HepG2 (cell line): ENCODE data around the gene GTF3A. TPM values are rescaled to one million over a fixed set of nuclear protein-coding genes. Genes with fewer than 3 reads are reported as not detected.

ENCODE experiments used
- ARNTL ChIP-seq: sonication (generic); formaldehyde crosslinking; IDR thresholded peaks from 2 replicates; pipeline ENCODE4 v1.4.0; 2020; ENCODE audit warnings: mild to moderate bottlenecking, missing genetic modification reagents
- BRD4 ChIP-seq: sonication (generic); formaldehyde crosslinking; IDR thresholded peaks from 2 replicates; pipeline ENCODE4 v1.4.0; 2020; ENCODE audit warnings: missing genetic modification reagents
- KLF16 ChIP-seq, 2 experiments: sonication (generic) in 1 of 2; formaldehyde crosslinking in 1 of 2; IDR thresholded peaks; 2 replicates each; pipeline versions ENCODE4 v1.6.1 to v1.8.0; 2016 to 2023; ENCODE audit warnings: missing genetic modification reagents in 2 of 2, missing compliant biosample characterization in 1 of 2
- NR2F6 ChIP-seq, 2 experiments: IDR thresholded peaks; 2 replicates each; pipeline ENCODE4 v1.6.1; 2016; ENCODE audit warnings: antibody characterized with exemption in 1 of 2, mild to moderate bottlenecking in 1 of 2
- PAF1 ChIP-seq: IDR thresholded peaks from 2 replicates; pipeline ENCODE4 v1.6.1; 2016; ENCODE audit warnings: missing genetic modification reagents, missing compliant biosample characterization
- SALL1 ChIP-seq: sonication (generic); formaldehyde crosslinking; IDR thresholded peaks from 2 replicates; pipeline ENCODE4 v1.8.0; 2022; ENCODE audit warnings: mild to moderate bottlenecking, missing genetic modification reagents
- SOX13 ChIP-seq, 3 experiments: fragments of 450-650 bp in 1 of 3; sonication (generic) in 1 of 3; formaldehyde crosslinking in 1 of 3; IDR thresholded peaks in 2 of 3; conservative IDR thresholded peaks in 1 of 3; 2 replicates each; pipeline versions ENCODE4 v1.5.0 to v1.6.1; 2016 to 2020; ENCODE audit warnings: antibody characterized with exemption in 1 of 3, mild to moderate bottlenecking in 1 of 3, missing compliant biosample characterization in 1 of 3, missing genetic modification reagents in 1 of 3, moderate library complexity in 1 of 3
- SOX6 ChIP-seq, 2 experiments: fragments of 450-650 bp in 1 of 2; sonication (generic) in 1 of 2; formaldehyde crosslinking in 1 of 2; IDR thresholded peaks; 2 replicates each; pipeline versions ENCODE4 v1.4.0 to v1.6.1; 2017 to 2020; ENCODE audit warnings: antibody characterized with exemption in 1 of 2, mild to moderate bottlenecking in 1 of 2, missing genetic modification reagents in 1 of 2
- ZFP1 ChIP-seq: IDR thresholded peaks from 2 replicates; pipeline ENCODE4 v1.6.1; 2016
- ZNF263 ChIP-seq: sonication (generic); formaldehyde crosslinking; IDR thresholded peaks from 2 replicates; pipeline ENCODE4 v1.4.0; 2020; ENCODE audit warnings: missing genetic modification reagents
- ZNF570 ChIP-seq: sonication (generic); formaldehyde crosslinking; IDR thresholded peaks from 2 replicates; pipeline ENCODE4 v1.4.0; 2020; ENCODE audit warnings: mild to moderate bottlenecking, missing genetic modification reagents, borderline replicate concordance
- ZNF615 ChIP-seq: sonication (generic); formaldehyde crosslinking; IDR thresholded peaks from 2 replicates; pipeline ENCODE4 v1.5.0; 2020; ENCODE audit warnings: mild to moderate bottlenecking, missing genetic modification reagents, borderline replicate concordance
- ZNF644 ChIP-seq: IDR thresholded peaks from 2 replicates; pipeline ENCODE4 v1.6.1; 2016; ENCODE audit warnings: low read depth
- ZNF703 ChIP-seq: sonication (generic); formaldehyde crosslinking; IDR thresholded peaks from 2 replicates; pipeline ENCODE4 v1.5.1; 2020; ENCODE audit warnings: missing genetic modification reagents, mild to moderate bottlenecking, moderate library complexity, borderline replicate concordance
- ZSCAN29 ChIP-seq: sonication (generic); formaldehyde crosslinking; conservative IDR thresholded peaks from 2 replicates; pipeline ENCODE4 v1.4.0; 2020; ENCODE audit warnings: mild to moderate bottlenecking, missing genetic modification reagents
- polyA plus RNA-seq, 8 experiments: library from polyadenylated mRNA; depleted of rRNA in 3 of 8; stranded (reverse) in 7 of 8; unstranded in 1 of 8; fragments of >200 nt; fragmentation: Illumina TruSeq in 4 of 8; extraction: Trizol in 4 of 8; gene quantifications; 2 replicates each; pipeline versions ENCODE4 v1.2.1 to v1.2.3, GENCODE V29; 2011 to 2016; ENCODE audit warnings: low read depth in 4 of 8, missing spikeins in 1 of 8, mixed read lengths in 1 of 8; ENCODE audit not compliant: insufficient read depth in 1 of 8
- total RNA-seq, 5 experiments: library from RNA; depleted of rRNA; stranded (reverse); fragments of >200 nt; fragmentation: Illumina TruSeq; extraction: Trizol; gene quantifications; 2 replicates each; pipeline ENCODE4 v1.2.3, GENCODE V29; 2016; ENCODE audit warnings: low read depth in 1 of 5
- TF ChIP-seq, protein P1 (sequence below): IDR thresholded peaks from 2 replicates; pipeline ENCODE4 v1.4.0; 2020; ENCODE audit warnings: mild to moderate bottlenecking, missing genetic modification reagents
- TF ChIP-seq, protein P2 (sequence below): IDR thresholded peaks from 2 replicates; pipeline ENCODE4 v1.6.1; 2016; ENCODE audit warnings: missing compliant biosample characterization, missing genetic modification reagents, borderline replicate concordance
- TF ChIP-seq, protein P3 (sequence below): sonication (generic); formaldehyde crosslinking; IDR thresholded peaks from 2 replicates; pipeline ENCODE4 v1.4.0; 2020; ENCODE audit warnings: missing genetic modification reagents, borderline replicate concordance

Gene GTF3A
- total and polyA plus RNA-seq, 2 of the 13 experiments (the other 11 are each of a cell fraction or from before 2014, with no cell fraction given) = 42.1 to 176 TPM

DNA sequence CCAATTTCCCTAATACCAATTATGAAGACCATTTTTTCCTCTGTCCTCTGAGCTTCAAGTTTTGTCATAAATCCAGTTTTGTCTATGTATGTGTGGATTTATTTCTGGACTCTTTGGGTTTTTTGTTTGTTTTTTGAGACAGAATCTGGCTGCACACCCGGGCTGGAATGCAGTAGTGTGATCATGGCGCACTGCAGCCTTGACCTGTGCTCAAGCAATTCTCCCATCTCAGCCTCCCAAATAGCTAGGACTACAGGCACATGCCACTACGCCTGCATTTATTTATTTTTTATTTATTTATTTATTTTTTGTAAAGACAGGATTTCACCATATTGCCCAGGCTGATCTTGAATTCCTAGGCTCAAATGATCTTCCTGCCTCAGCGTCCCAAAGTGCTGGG, 45.3 kb upstream of the GTF3A start (continued):
- TF ChIP-seq SOX13 (IDR thresholded peaks at IDR 0.05) (no peak), SOX13 (CRISPR knock-in tag; conservative IDR thresholded peaks at IDR 0.05 in 1 of 2, IDR thresholded peaks at IDR 0.05 in 1 of 2) (0 out of 4 replicates have a peak, but pooled peaks of 1 of the 2 experiments have one; percentile 13), ZNF615 (CRISPR knock-in tag) (no peak), NR2F6 (IDR thresholded peaks at IDR 0.05) (peak; percentile 38), NR2F6 (CRISPR knock-in tag; IDR thresholded peaks at IDR 0.05) (peak; percentile 54; the same call in 1 of the 2 replicates), ZFP1 (no peak), ZNF644 (CRISPR knock-in tag) (0 out of 2 replicates have a peak, but pooled peaks have one; percentile 18), BRD4 (no peak), PAF1 (CRISPR knock-in tag) (no peak), ARNTL (no peak), SOX6 (IDR thresholded peaks at IDR 0.05) (no peak), SOX6 (CRISPR knock-in tag; IDR thresholded peaks at IDR 0.05) (no peak), ZNF703 (CRISPR knock-in tag) (no peak), ZSCAN29 (CRISPR knock-in tag) (no peak), KLF16 (CRISPR knock-in tag; IDR thresholded peaks at IDR 0.05) (no peak), ZNF263 (CRISPR knock-in tag) (no peak), ZNF570 (CRISPR knock-in tag) (no peak), SALL1 (CRISPR knock-in tag) (peak; percentile 41)
- TF ChIP-seq, protein P1, sequence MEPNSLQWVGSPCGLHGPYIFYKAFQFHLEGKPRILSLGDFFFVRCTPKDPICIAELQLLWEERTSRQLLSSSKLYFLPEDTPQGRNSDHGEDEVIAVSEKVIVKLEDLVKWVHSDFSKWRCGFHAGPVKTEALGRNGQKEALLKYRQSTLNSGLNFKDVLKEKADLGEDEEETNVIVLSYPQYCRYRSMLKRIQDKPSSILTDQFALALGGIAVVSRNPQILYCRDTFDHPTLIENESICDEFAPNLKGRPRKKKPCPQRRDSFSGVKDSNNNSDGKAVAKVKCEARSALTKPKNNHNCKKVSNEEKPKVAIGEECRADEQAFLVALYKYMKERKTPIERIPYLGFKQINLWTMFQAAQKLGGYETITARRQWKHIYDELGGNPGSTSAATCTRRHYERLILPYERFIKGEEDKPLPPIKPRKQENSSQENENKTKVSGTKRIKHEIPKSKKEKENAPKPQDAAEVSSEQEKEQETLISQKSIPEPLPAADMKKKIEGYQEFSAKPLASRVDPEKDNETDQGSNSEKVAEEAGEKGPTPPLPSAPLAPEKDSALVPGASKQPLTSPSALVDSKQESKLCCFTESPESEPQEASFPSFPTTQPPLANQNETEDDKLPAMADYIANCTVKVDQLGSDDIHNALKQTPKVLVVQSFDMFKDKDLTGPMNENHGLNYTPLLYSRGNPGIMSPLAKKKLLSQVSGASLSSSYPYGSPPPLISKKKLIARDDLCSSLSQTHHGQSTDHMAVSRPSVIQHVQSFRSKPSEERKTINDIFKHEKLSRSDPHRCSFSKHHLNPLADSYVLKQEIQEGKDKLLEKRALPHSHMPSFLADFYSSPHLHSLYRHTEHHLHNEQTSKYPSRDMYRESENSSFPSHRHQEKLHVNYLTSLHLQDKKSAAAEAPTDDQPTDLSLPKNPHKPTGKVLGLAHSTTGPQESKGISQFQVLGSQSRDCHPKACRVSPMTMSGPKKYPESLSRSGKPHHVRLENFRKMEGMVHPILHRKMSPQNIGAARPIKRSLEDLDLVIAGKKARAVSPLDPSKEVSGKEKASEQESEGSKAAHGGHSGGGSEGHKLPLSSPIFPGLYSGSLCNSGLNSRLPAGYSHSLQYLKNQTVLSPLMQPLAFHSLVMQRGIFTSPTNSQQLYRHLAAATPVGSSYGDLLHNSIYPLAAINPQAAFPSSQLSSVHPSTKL = 0 out of 2 replicates have a peak, but pooled peaks have one; percentile 18
- TF ChIP-seq, protein P2, sequence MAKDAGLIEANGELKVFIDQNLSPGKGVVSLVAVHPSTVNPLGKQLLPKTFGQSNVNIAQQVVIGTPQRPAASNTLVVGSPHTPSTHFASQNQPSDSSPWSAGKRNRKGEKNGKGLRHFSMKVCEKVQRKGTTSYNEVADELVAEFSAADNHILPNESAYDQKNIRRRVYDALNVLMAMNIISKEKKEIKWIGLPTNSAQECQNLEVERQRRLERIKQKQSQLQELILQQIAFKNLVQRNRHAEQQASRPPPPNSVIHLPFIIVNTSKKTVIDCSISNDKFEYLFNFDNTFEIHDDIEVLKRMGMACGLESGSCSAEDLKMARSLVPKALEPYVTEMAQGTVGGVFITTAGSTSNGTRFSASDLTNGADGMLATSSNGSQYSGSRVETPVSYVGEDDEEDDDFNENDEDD (CRISPR knock-in tag) = no peak
- TF ChIP-seq, protein P3, sequence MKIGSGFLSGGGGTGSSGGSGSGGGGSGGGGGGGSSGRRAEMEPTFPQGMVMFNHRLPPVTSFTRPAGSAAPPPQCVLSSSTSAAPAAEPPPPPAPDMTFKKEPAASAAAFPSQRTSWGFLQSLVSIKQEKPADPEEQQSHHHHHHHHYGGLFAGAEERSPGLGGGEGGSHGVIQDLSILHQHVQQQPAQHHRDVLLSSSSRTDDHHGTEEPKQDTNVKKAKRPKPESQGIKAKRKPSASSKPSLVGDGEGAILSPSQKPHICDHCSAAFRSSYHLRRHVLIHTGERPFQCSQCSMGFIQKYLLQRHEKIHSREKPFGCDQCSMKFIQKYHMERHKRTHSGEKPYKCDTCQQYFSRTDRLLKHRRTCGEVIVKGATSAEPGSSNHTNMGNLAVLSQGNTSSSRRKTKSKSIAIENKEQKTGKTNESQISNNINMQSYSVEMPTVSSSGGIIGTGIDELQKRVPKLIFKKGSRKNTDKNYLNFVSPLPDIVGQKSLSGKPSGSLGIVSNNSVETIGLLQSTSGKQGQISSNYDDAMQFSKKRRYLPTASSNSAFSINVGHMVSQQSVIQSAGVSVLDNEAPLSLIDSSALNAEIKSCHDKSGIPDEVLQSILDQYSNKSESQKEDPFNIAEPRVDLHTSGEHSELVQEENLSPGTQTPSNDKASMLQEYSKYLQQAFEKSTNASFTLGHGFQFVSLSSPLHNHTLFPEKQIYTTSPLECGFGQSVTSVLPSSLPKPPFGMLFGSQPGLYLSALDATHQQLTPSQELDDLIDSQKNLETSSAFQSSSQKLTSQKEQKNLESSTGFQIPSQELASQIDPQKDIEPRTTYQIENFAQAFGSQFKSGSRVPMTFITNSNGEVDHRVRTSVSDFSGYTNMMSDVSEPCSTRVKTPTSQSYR (CRISPR knock-in tag) = no peak
